ENCODE results near the gene SLC27A5. TPM values are rescaled to one million over a fixed set of nuclear protein-coding genes. Genes with fewer than 3 reads are reported as not detected.

Gene SLC27A5
- total and polyA plus RNA-seq, 2 of the 13 experiments (the other 11 are each of a cell fraction or from before 2014, with no cell fraction given): 30.3 to 40.2 TPM

GRCh38 chr19:58475714-58476497 lies 35.9 kb downstream of the SLC27A5 start, which contains the start of gene ZNF446 (continued):
- TF ChIP-seq, protein P1, sequence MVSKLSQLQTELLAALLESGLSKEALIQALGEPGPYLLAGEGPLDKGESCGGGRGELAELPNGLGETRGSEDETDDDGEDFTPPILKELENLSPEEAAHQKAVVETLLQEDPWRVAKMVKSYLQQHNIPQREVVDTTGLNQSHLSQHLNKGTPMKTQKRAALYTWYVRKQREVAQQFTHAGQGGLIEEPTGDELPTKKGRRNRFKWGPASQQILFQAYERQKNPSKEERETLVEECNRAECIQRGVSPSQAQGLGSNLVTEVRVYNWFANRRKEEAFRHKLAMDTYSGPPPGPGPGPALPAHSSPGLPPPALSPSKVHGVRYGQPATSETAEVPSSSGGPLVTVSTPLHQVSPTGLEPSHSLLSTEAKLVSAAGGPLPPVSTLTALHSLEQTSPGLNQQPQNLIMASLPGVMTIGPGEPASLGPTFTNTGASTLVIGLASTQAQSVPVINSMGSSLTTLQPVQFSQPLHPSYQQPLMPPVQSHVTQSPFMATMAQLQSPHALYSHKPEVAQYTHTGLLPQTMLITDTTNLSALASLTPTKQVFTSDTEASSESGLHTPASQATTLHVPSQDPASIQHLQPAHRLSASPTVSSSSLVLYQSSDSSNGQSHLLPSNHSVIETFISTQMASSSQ (IDR thresholded peaks at IDR 0.05; ENCODE audit: low read depth): no peak
- TF ChIP-seq, protein P1 (CRISPR knock-in tag; IDR thresholded peaks at IDR 0.05; ENCODE audit: borderline replicate concordance): peak; percentile 29; the same call in 1 of the 2 replicates
- TF ChIP-seq ZMYM3 (CRISPR knock-in tag; IDR thresholded peaks at IDR 0.05) (no peak), RXRA (CRISPR knock-in tag; IDR thresholded peaks at IDR 0.05) (peak; percentile 86), ZNF292 (CRISPR knock-in tag; IDR thresholded peaks at IDR 0.05; ENCODE audit: borderline replicate concordance, low read depth) (no peak), TP53 (CRISPR knock-in tag; conservative IDR thresholded peaks at IDR 0.05) (peak; percentile 70; the same call in 1 of the 2 replicates), KDM4B (CRISPR knock-in tag; IDR thresholded peaks at IDR 0.05) (no peak), XRCC5 (optimal IDR thresholded peaks at IDR 0.05; ENCODE audit: low read length) (peak; percentile 82), PAXIP1 (CRISPR knock-in tag; conservative IDR thresholded peaks at IDR 0.05) (peak; percentile 64; the same call in 1 of the 2 replicates), POLR2G (IDR thresholded peaks at IDR 0.05; ENCODE audit: low read depth, low read length) (peak; percentile 67), ZNF446 (CRISPR knock-in tag; IDR thresholded peaks at IDR 0.05) (no peak), HNF1B (CRISPR knock-in tag; IDR thresholded peaks at IDR 0.05) (peak; percentile 92), HNRNPUL1 (IDR thresholded peaks at IDR 0.05; ENCODE audit: low read depth, low read length) (no peak)
- TF ChIP-seq, protein P2, sequence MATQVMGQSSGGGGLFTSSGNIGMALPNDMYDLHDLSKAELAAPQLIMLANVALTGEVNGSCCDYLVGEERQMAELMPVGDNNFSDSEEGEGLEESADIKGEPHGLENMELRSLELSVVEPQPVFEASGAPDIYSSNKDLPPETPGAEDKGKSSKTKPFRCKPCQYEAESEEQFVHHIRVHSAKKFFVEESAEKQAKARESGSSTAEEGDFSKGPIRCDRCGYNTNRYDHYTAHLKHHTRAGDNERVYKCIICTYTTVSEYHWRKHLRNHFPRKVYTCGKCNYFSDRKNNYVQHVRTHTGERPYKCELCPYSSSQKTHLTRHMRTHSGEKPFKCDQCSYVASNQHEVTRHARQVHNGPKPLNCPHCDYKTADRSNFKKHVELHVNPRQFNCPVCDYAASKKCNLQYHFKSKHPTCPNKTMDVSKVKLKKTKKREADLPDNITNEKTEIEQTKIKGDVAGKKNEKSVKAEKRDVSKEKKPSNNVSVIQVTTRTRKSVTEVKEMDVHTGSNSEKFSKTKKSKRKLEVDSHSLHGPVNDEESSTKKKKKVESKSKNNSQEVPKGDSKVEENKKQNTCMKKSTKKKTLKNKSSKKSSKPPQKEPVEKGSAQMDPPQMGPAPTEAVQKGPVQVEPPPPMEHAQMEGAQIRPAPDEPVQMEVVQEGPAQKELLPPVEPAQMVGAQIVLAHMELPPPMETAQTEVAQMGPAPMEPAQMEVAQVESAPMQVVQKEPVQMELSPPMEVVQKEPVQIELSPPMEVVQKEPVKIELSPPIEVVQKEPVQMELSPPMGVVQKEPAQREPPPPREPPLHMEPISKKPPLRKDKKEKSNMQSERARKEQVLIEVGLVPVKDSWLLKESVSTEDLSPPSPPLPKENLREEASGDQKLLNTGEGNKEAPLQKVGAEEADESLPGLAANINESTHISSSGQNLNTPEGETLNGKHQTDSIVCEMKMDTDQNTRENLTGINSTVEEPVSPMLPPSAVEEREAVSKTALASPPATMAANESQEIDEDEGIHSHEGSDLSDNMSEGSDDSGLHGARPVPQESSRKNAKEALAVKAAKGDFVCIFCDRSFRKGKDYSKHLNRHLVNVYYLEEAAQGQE (IDR thresholded peaks at IDR 0.05; ENCODE audit: borderline replicate concordance in 1 of 2, low read depth in 1 of 2, low read length in 2 of 2): no peak; a peak in 1 of 4 replicates

All from HepG2 (cell line).